Panc1 (cell line): Measurements from ENCODE around the gene PEPD. TPM values are rescaled to one million over a fixed set of nuclear protein-coding genes. Genes with fewer than 3 reads are reported as not detected.

Experiments used
- ATAC-seq: fragments of 200-7000 bp; cut with Tn5 transposase; 2 replicates; pipeline ENCODE4 v1.9.1; 2020; ENCODE audit warnings: mild to moderate bottlenecking, moderate library complexity
- BruUV-seq: library from RNA; stranded (reverse); fragments of 400-500 nt; replicated peaks from 2 replicates; lab custom pipeline; 2021; lab: Mats Ljungman, UMichigan
- CTCF ChIA-PET: fragments of 300-600 bp; sonication (Branson Sonifier 250); formaldehyde crosslinking; loops from one replicate; lab custom pipeline; 2022; ENCODE audit warnings: antibody characterized with exemption; lab: Charles Lee
- POLR2A ChIA-PET: fragments of 300-600 bp; sonication (Branson Sonifier 250); formaldehyde crosslinking; loops from one replicate; lab custom pipeline; 2022; ENCODE audit warnings: antibody characterized with exemption; lab: Charles Lee
- DNase-seq: peaks from one replicate; pipeline ENCODE4 v3.0.0-alpha.2; 2010; ENCODE audit warnings: low read depth, low spot score
- H3K27ac ChIP-seq: 2 replicates; pipeline ENCODE4 v1.5.1; 2011; ENCODE audit warnings: mild to moderate bottlenecking, low read length, inconsistent platforms
- H3K27me3 ChIP-seq: fragments of 200-500 bp; sonication (Bioruptor generic); 2 replicates; pipeline ENCODE4 v1.6.0; 2014; ENCODE audit warnings: low read length, inconsistent platforms; ENCODE audit not compliant: control insufficient read depth, insufficient read depth
- H3K36me3 ChIP-seq: fragments of 200-500 bp; sonication (Bioruptor generic); 2 replicates; pipeline ENCODE4 v1.5.1; 2014; ENCODE audit warnings: inconsistent platforms, mild to moderate bottlenecking, low read length, moderate library complexity; ENCODE audit not compliant: control insufficient read depth, insufficient read depth
- H3K4me1 ChIP-seq: 2 replicates; pipeline ENCODE4 v1.5.1; 2011; ENCODE audit warnings: inconsistent platforms, mild to moderate bottlenecking, low read length, moderate library complexity; ENCODE audit not compliant: control insufficient read depth, insufficient read depth
- H3K4me3 ChIP-seq, 2 experiments: 2 replicates each; pipeline ENCODE4 v1.5.1; 2011 to 2012; ENCODE audit warnings: low read depth in 2 of 2, low read length in 2 of 2, mild to moderate bottlenecking in 2 of 2, inconsistent platforms in 1 of 2, moderate library complexity in 1 of 2
- H3K9me3 ChIP-seq: fragments of 200-500 bp; sonication (Bioruptor generic); 2 replicates; pipeline ENCODE4 v1.5.1; 2014; ENCODE audit warnings: low read depth, mild to moderate bottlenecking, inconsistent platforms, low read length, moderate library complexity; ENCODE audit not compliant: control insufficient read depth, insufficient read depth
- CTCF ChIP-seq: fragments of 450-650 bp; IDR thresholded peaks from 2 replicates; pipeline ENCODE4 v1.5.1; 2017; ENCODE audit warnings: mild to moderate bottlenecking
- POLR2AphosphoS5 ChIP-seq: IDR thresholded peaks from 2 replicates; pipeline ENCODE4 v1.6.1; 2012; ENCODE audit warnings: mild to moderate bottlenecking, low read depth, low read length, moderate library complexity
- REST ChIP-seq, 2 experiments: IDR thresholded peaks; 2 replicates each; pipeline ENCODE4 v1.6.1; 2011 to 2012; ENCODE audit warnings: low read depth in 2 of 2, control low read depth in 1 of 2, low read length in 1 of 2, mild to moderate bottlenecking in 1 of 2, moderate library complexity in 1 of 2; ENCODE audit not compliant: insufficient read depth in 1 of 2
- SIN3A ChIP-seq: IDR thresholded peaks from 2 replicates; pipeline ENCODE4 v1.6.1; 2012; ENCODE audit warnings: low read depth, mild to moderate bottlenecking, low read length, moderate library complexity, borderline replicate concordance; ENCODE audit not compliant: insufficient read depth
- TCF7L2 ChIP-seq: IDR thresholded peaks from 2 replicates; pipeline ENCODE4 v1.6.1; 2011; ENCODE audit warnings: mild to moderate bottlenecking, low read depth, low read length, inconsistent platforms
- in situ Hi-C: cut with HindIII; loops from 2 replicates; pipeline ENCODE4 v1.10.0; 2016; ENCODE audit warnings: low sequenced_read_pairs, low pct_unique_long_range_greater_than_20kb
- intact Hi-C: fragments of 100-400 bp; cut with micrococcal nuclease; formaldehyde crosslinking; loops from one replicate; pipeline ENCODE4 v1.10.0; 2022; ENCODE audit not compliant: unreplicated experiment
- total RNA-seq: library from RNA; stranded (reverse); gene quantifications from one replicate; pipeline ENCODE4 v1.2.1, GENCODE V29; 2021; ENCODE audit not compliant: unreplicated experiment

Gene PEPD
- total RNA-seq, 1 experiment from 2014 or later: 102 TPM

GRCh38 chr19:33499248-33499647 is 22.3 kb downstream of the PEPD start:
- no peaks in the 10 kb centered on the region for H3K36me3 ChIP-seq
- H3K9me3 ChIP-seq: no peaks in the 10 kb centered on the region
- intact Hi-C loops (no loop called here), in situ Hi-C loops (no loop called here)
- ATAC-seq: no peak
- H3K4me1 ChIP-seq: no peaks in the 10 kb centered on the region
- ChIA-PET POLR2A (no interaction called here), CTCF (no interaction called here)
- no peaks in the 10 kb centered on the region for H3K27me3 ChIP-seq
- H3K4me3 ChIP-seq: no peak overlapping the region
- no peak for TF ChIP-seq CTCF
- TF ChIP-seq POLR2AphosphoS5: no peak
- TF ChIP-seq REST (IDR thresholded peaks at IDR 0.05; ENCODE audit: insufficient read depth in 1 of 2, low read depth in 2 of 2, low read length in 1 of 2): no peak
- no peak for TF ChIP-seq SIN3A
- no peak for TF ChIP-seq TCF7L2
- no peak overlapping the region for H3K27ac ChIP-seq
- no TSS peak for BruUV-seq
- no peak for DNase-seq

DNA sequence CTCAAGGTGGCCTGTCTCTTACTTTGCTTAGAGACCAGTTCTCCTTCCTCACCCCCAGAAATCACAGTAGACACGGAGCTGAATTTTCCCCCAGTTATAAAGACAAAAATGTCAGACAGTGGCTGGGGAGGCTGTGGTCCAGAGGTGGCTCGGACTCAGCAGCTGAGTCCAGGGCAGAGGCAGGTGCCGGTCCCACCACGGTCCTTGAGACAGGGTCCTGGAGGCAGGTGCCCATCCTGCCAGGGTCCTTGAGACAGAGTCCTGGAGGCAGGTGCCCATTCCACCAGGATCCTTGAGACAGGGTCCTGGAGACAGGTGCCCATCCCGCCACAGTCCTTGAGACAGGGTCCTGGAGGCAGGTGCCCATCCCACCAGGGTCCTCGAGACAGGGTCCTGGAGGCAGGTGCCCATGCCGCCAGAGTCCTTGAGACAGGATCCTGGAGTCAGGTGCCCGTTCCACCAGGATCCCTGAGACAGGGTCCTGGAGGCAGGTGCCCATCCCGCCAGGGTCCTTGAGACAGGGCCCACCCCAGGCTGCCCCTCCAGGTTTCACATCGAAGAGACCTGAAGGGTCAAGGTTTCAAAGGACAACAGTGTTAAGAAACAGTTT is 23.1 kb downstream of the PEPD start:
- CTCF ChIA-PET: no interaction called here
- in situ Hi-C loops: no loop called here
- no peak for ATAC-seq

More for the DNA sequence above, 23.1 kb downstream of the PEPD start:
- Histone ChIP-seq H3K27ac (no peak overlapping the region), H3K27me3 (no peaks in the 10 kb centered on the region), H3K9me3 (no peaks in the 10 kb centered on the region), H3K4me1 (no peaks in the 10 kb centered on the region), H3K4me3 (no peak overlapping the region), H3K36me3 (no peaks in the 10 kb centered on the region)
- TF ChIP-seq CTCF (no peak), SIN3A (no peak), REST (IDR thresholded peaks at IDR 0.05; ENCODE audit: insufficient read depth in 1 of 2, low read depth in 2 of 2, low read length in 1 of 2) (no peak), POLR2AphosphoS5 (no peak), TCF7L2 (no peak)
- no TSS peak for BruUV-seq
- intact Hi-C loops: no loop called here
- POLR2A ChIA-PET: no interaction called here
- no peak for DNase-seq
